ENCODE results near the gene SLC25A42.

SLC25A42 gene

GRCh38 chr19:19027228-19027627 is 36.6 kb upstream of the SLC25A42 start:
- peaks cover 85% of the 10 kb centered on the region for H3K36me3 ChIP-seq
- H3K27me3 ChIP-seq: no peaks in the 10 kb centered on the region
- H3K4me3 ChIP-seq (ENCODE audit: low read depth, low read length): no peak overlapping the region
- no peak for DNase-seq
- no peaks in the 10 kb centered on the region for H3K4me1 ChIP-seq
- no peaks in the 10 kb centered on the region for H3K9me3 ChIP-seq
- TF ChIP-seq, protein P1, sequence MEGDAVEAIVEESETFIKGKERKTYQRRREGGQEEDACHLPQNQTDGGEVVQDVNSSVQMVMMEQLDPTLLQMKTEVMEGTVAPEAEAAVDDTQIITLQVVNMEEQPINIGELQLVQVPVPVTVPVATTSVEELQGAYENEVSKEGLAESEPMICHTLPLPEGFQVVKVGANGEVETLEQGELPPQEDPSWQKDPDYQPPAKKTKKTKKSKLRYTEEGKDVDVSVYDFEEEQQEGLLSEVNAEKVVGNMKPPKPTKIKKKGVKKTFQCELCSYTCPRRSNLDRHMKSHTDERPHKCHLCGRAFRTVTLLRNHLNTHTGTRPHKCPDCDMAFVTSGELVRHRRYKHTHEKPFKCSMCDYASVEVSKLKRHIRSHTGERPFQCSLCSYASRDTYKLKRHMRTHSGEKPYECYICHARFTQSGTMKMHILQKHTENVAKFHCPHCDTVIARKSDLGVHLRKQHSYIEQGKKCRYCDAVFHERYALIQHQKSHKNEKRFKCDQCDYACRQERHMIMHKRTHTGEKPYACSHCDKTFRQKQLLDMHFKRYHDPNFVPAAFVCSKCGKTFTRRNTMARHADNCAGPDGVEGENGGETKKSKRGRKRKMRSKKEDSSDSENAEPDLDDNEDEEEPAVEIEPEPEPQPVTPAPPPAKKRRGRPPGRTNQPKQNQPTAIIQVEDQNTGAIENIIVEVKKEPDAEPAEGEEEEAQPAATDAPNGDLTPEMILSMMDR (IDR thresholded peaks at IDR 0.05; ENCODE audit: low read depth, low read length): no peak

GRCh38 chr19:19028526-19028925 is 35.3 kb upstream of the SLC25A42 start:
- Histone ChIP-seq H3K4me3 (ENCODE audit: low read depth, low read length) (no peak overlapping the region), H3K27me3 (no peaks in the 10 kb centered on the region), H3K4me1 (no peaks in the 10 kb centered on the region), H3K9me3 (no peaks in the 10 kb centered on the region), H3K36me3 (peaks cover 72% of the 10 kb centered on the region)
- no peak for DNase-seq
- TF ChIP-seq, protein P1 (IDR thresholded peaks at IDR 0.05; ENCODE audit: low read depth, low read length): no peak

DNA sequence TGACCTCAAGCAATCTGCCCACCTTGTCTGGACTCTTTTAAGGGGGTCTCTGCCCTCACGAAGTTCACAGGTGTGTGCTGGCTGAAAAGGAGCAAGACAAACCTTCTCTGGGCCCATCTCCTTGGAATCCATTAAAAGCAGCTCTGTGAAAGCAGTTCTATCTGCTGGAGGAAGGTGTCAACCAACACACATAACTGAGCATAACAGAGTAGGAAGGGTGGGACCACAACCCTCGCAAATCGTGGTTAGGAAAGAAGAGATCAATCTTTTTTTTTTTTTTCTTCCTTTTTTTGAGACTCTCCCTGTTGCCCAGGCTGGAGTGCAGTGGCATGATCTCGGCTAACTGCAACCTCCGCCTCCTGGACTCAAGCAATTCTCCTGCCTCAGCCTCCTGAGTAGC is 31.9 kb upstream of the SLC25A42 start:
- TF ChIP-seq, protein P1 (IDR thresholded peaks at IDR 0.05; ENCODE audit: low read depth, low read length): no peak
- no peaks in the 10 kb centered on the region for H3K27me3 ChIP-seq
- peak overlapping the region; percentile 89; the same call in 1 of the 2 replicates for H3K4me3 ChIP-seq (ENCODE audit: low read depth, low read length)
- DNase-seq: no peak
- H3K9me3 ChIP-seq: no peaks in the 10 kb centered on the region
- H3K4me1 ChIP-seq: no peaks in the 10 kb centered on the region
- H3K36me3 ChIP-seq: peaks cover 58% of the 10 kb centered on the region

DNA sequence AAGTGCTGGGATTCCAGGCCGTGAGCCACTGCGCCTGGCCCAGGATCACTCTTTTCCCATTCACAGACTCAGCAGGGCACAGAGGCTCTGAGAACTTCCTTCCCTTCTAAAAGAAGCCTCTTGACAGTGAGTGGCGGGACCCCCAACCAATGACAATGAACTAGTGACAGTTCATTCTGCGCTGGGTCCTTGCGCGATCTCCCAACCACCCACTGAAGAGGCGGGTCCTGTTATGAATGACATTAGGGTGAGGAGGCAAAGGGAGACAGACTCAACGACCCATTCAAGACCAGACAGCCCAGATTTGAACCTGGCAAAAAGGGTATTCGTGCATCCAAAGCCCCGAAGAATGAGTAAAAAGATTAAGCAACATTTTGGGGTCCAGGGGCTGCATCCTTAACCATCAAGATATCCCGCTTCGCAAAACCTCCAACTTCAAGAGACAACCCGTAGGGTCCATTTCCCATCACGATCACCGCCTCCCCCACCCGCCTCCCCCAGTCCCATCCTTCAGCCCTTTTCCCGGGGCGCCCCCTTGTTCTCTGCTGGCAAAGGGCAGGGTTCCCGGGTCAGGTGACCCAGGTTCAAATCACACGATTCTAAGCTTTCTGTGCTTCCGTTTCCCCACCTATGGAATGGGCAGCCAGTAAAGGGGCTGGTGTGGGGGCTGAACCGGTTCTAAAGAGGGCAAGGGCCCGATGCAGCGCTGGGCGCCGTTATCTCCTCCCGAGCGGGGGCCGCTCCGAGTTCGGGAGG is 31.2 kb upstream of the SLC25A42 start:
- Histone ChIP-seq H3K4me3 (ENCODE audit: low read depth, low read length) (peak overlapping the region; percentile 89), H3K36me3 (peaks cover 54% of the 10 kb centered on the region), H3K4me1 (no peaks in the 10 kb centered on the region), H3K27me3 (no peaks in the 10 kb centered on the region), H3K9me3 (no peaks in the 10 kb centered on the region)
- DNase-seq: peak; percentile 98
- TF ChIP-seq, protein P1 (IDR thresholded peaks at IDR 0.05; ENCODE audit: low read depth, low read length): no peak

DNA sequence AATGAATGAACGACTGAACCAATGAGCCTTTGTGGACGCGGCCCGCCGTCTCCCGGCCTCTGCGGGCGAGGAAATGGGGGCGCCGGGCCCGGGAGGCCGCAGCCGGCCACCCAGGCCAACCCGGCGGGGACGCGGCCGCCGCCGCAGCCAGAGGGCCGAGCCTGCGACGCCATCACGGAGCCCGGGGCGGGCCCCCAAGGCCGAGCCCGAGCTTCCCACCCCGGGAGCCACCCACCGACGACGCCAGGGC is 30.7 kb upstream of the SLC25A42 start:
- Histone ChIP-seq H3K9me3 (no peaks in the 10 kb centered on the region), H3K4me3 (ENCODE audit: low read depth, low read length) (peak overlapping the region; percentile 89), H3K4me1 (no peaks in the 10 kb centered on the region), H3K36me3 (peaks cover 54% of the 10 kb centered on the region), H3K27me3 (no peaks in the 10 kb centered on the region)
- TF ChIP-seq, protein P1 (IDR thresholded peaks at IDR 0.05; ENCODE audit: low read depth, low read length): no peak
- DNase-seq: no peak

- TF ChIP-seq, protein P1 (IDR thresholded peaks at IDR 0.05; ENCODE audit: low read depth, low read length): no peak
- H3K27me3 ChIP-seq: no peaks in the 10 kb centered on the region
- peak; percentile 94 for DNase-seq
- peaks cover 54% of the 10 kb centered on the region for H3K36me3 ChIP-seq
- peak within 1 kb of the TSS; percentile 89 for H3K4me3 ChIP-seq (ENCODE audit: low read depth, low read length)
- no peaks in the 10 kb centered on the region for H3K9me3 ChIP-seq
- no peaks in the 10 kb centered on the region for H3K4me1 ChIP-seq
Observed at GRCh38 chr19:19033426-19034203, 30.2 kb upstream of the SLC25A42 start, which contains the start of the genes ARMC6 and SUGP2. Gene ARMC6, plus strand, starts transcription at chr19:19033603. Its CDS starts 607 bp downstream, at chr19:19034210. Gene SUGP2, minus strand, starts transcription at chr19:19033517. Its CDS starts 2,446 bp downstream, at chr19:19031071.
